HG03039 (cell line): ENCODE data around the gene TST.
"Not testable (repeated sequence)": the region's sequence is repeated elsewhere in the genome, so short reads cannot be mapped to it uniquely, and the experiment has no call there.

Experiments
- ATAC-seq: cut with Tn5 transposase; IDR thresholded peaks from one replicate; pipeline ENCODE4 v1.9.1; 2021; ENCODE audit warnings: mild to moderate bottlenecking, moderate library complexity; ENCODE audit not compliant: unreplicated experiment

The TST gene

GRCh38 chr22:37016134-37016910 is 2.9 kb downstream of the TST start:
- ATAC-seq, result no peak

DNA sequence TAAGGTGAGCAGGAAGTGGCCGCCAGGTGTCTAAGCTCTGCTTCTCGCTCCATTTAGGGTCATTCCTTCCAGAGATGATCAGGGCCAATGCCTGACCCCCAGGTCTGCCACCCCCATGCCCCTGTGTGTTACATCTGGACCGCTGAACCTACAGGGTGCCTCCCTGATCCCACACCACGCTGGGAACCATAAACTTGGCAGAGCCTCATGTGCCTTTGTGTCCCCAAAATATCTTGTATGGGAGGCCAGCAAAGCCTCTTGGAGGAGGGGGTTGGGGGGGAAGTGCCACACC is 3.7 kb downstream of the TST start:
- ATAC-seq, result no peak

DNA sequence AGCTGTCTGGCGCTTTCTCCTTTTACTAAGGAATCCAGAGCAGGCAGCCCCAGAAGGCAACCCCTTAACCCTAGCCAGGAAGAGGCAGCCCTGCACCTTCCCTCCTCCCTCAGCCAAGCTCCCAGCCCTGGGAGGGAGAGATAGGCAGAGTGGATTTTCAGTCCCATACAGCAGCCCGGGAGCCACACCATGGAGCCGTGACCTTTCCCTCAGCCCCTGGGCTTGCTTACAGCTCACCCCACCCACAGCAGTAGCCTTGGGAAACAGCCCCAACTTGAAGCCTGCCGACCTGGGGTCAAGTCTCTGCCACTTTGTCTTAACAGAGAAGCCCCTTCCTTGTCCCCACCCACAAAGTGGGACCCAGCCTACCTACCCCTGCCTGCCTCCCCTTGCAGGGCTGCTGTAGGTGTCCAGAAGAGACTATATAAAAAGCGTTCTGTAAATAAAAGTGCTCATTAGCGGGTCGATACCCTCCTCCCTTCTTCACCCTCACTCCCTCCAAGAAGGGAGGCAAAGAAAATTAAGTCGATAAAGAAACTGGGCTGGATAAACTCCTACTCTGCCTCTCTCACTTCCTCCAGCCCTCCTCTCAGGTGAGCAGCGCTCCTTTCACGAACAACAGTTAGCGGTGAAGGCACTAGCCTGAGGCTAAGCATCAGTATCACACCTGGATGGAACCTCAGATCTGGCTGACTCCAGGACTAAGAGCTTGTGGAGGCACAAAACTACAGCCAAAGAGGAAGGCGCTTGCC is 4.2 kb downstream of the TST start:
- ATAC-seq, result no peak

GRCh38 chr22:37014415-37014806 is 4.8 kb downstream of the TST start:
- no peak for ATAC-seq

- ATAC-seq, result no peak
Observed at GRCh38 chr22:37012956-37013355, 6.3 kb downstream of the TST start.

DNA sequence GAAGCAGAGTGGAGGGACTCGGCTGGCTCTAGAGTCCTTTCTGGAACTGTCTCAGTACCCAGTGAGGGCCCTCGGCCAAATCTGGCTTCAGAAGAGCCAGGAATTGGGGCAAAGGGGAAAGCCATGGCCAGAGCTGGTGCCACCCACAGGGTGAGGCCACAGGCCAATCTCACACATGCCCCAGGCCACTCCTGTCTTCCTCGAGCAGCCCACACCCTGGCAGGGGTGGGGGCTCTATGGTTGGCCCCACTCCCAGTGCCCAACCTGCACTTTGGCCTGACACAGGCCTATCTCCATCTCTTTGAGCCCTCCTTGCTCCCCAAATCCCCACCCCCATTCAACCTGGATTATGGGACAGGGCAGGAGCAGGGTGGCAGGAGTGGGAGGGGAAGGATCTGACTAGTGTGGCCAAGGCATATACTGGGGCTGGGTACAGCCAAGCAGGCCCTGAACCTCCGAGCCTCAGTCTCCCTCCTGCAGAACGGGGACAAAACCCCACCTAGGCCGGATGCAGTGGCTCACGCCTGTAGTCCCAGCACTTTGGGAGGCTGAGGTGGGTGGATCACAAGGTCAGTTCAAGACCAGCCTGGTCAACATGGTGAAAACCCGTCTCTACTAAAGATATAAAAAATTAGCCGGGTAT is 6.9 kb downstream of the TST start:
- ATAC-seq, result no peak

GRCh38 chr22:37011472-37011871 is 7.8 kb downstream of the TST start:
- ATAC-seq, result no peak

GRCh38 chr22:37010976-37011375 is 8.3 kb downstream of the TST start:
- no peak for ATAC-seq

DNA sequence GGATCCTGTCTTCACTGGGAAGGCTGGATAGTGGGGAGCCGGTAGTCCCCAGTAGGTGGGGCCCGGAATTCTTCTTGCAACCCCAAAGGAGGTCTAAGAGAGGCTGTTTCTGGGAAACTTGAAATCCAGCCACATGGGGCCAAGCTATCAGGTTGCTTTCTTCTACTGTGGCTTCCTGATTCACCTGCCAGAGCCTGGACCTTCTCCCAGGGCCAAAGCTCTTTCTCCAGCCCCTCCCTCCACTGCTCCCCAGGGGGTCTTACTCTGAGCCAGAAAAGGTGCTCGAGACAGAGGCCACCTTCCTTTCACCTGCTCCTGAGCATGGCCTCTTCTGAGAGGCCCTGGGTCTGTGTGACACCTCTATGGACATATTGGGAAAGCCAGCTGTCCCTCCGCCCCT is 9.1 kb downstream of the TST start:
- ATAC-seq, result no peak

- no peak for ATAC-seq
Observed at GRCh38 chr22:37009490-37009889, 9.8 kb downstream of the TST start.

DNA sequence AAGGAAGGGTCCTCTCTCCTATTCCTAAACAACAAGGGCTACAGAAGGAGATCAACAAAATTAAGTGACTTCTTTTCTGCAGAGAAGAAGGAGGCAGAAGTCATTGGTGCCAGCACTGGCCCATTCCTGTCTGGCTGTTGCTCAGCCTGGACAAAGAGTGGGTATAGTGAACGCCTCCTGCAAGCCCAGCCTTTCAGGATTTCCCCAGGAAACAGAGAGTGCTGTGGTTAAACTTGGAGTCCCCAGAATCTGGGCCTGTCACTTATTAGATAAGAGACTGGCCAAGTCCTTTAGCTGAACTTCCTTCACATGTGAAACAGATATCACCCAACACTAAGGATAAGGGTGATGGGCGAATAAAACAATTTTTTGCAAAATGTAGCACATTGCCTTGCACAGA is 10.9 kb downstream of the TST start:
- no peak for ATAC-seq

DNA sequence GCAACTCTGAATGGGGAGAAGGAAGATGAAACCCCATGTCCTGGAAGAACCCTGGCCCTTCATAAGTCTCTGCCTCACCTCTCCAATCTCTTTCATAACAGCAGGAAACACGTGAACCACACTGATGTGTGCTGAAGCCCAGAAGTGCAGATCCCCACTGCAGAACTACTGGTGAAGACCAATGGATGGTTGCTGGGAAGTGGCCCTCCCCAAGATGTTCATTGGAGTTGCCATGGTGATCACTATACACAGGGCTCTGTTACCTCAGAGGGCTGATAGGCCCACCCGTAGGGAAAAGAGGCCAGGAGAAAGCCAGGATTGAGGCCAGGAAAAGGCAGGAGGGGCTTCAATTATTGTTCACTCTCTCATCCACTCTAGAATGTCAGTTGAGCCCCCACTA is 11.6 kb downstream of the TST start:
- ATAC-seq, result no peak

DNA sequence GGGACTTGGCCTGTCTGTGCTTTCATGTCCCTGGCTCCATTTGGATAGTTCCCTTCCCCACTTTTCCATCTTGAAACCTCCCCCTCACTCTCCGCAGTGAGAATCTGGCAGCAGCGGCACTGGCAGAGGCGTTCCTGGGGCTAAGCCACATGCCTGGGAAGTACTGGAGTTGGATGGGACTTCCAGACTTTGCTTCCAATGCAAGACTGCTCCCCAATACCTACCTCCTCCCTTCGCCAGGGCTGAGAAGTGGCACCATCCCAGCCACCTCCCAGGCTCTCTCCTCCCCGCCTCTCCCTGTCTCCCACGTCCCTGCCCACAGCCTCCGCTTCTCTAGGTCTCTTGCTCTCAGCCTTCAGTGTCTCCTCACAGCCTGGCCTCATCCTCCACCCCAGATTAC is 16.6 kb downstream of the TST start:
- no peak for ATAC-seq

DNA sequence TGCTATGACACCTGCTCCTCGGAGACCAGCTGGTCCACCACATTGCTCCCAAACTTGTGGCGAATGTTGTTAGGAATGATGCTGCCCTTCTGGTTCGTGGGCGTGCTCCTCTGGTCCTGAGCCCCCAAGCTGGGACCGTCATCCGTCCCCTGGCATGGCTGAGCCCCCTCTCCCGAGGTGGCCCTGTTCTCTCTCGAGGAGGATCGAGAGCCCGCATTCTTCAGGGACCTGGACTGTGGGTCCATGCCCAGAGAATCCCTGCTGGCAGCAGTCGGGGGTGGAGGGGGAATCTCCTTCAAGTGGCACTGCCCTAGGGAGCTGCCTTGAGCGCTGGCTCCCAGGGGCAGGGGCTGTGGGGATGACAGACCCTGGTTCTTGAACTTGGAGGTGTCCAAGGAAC is 17.4 kb downstream of the TST start:
- ATAC-seq, result no peak

GRCh38 chr22:37000676-37001534 is 18.3 kb downstream of the TST start:
- ATAC-seq, result no peak

DNA sequence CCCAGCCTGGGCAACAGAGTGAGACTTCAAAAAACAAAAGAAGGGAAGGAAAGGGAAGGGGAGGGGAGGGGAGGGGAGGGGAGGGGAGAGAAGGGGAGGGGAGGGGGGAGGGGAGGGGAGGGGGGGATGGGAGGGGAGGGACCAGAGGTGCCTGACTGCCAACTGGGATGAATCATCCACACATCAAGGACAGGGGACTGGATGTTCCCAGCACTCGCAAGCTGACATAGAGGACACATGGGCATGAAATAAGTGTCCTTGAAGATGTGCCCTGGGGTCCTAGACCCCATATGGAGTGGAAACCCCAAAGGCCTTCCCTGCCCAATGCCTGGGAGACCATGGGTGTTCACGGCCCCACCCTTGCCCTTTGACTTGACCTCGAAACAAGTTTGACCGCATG is 19.8 kb downstream of the TST start:
- ATAC-seq, result no peak

- no peak for ATAC-seq
Observed at GRCh38 chr22:36998620-36999351, 20.5 kb downstream of the TST start.

DNA sequence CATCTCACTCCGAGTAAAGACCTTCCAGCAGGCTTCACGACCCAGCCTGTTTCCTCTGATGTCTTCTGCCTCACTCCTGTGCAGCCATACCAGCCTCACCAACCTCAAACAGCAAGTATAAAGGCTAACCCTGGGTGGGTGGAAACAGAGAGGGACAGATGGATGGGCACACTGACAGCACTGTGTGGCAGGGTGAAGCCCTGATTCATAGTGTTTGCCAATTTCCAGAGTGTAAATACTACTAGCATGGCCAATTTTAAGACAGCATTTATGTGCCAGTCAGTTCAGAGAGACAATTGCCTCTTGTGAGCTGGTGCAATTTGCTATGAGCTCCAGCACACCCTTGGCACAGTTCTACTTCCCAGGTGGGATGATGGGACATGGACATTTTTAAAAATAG is 21.5 kb downstream of the TST start:
- no peak for ATAC-seq

GRCh38 chr22:36991206-36991605 is 28.0 kb downstream of the TST start:
- ATAC-seq, result no peak

- ATAC-seq, result no peak
Observed at GRCh38 chr22:36990457-36990856, 28.8 kb downstream of the TST start.

- not testable (repeated sequence) for ATAC-seq
Observed at GRCh38 chr22:36989012-36989411, 30.2 kb downstream of the TST start.
